ENCODE measurements around the gene BMP4.
"Not testable (repeated sequence)": the region's sequence is repeated elsewhere in the genome, so short reads cannot be mapped to it uniquely, and the experiment has no call there.

Gene BMP4

DNA sequence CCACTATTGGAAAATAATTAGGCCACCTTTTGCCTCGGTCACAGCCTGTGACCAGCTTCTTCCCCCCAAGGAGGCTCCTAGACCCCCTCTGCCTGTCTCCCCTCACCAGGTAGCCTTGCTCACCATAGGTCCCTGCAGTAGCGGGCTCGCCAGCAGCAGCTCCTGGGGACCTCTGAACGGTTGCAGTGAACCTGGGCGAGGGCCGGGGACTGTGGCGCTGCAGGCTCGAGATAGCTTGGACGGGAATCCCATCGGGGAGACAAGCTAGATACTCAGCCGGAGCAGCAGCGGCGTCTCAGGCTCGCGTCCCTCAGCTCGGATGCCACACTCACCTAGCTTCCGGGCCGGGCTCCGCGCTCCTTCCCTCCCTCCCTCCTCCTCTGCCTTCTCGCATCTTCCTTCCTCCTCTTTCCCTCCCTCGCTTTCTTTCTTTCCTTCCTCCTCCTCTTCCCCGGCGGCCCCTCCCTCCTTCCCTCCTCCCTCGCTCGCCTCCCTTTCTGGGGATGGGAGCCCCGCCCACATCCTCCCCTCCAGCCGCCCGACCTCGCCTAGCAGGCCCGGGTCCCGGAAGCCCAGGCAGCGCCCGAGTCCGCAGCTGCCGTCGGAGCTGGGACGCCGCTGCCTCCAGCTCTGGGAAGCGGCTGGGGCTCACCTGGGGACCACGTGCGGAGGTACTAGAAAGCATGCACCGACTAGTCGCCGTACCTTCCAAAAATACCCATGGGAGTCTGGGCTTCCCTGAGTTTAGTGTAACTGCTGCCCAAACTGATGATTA is at the start of gene BMP4:
Gene BMP4 (minus strand): TSS at position 399 of the 775 bp plus-strand sequence. CDS start 4,603 bp downstream, outside the sequence.
- DNase-seq = peak; percentile 67

DNA sequence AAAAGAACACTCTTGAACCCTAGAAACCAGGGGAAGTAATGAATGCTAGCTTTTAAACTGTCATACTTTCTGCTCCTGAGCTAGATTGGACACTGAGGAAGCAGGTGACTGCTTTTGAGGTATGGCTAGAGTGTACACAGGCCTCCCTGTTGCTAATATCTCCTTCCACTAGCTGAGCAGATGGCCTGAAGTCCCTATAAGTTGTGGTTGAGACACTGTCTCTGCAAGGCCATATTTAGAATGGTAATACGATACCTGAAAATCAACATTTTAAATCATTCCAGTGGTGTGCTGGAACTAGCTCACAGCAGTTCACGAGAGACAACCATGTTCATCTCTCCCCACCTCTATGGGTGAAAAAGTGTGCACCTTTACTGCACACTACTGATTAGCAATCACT is 46.4 kb upstream of the BMP4 start:
- no peak for DNase-seq

- DNase-seq = no peak
Observed at GRCh38 chr14:54002653-54003052, 46.0 kb upstream of the BMP4 start.

GRCh38 chr14:54001189-54001878 is 44.7 kb upstream of the BMP4 start:
- DNase-seq = no peak

GRCh38 chr14:54000341-54000811 is 43.8 kb upstream of the BMP4 start:
- DNase-seq = no peak

- no peak for DNase-seq
Observed at GRCh38 chr14:53999061-53999488, 42.5 kb upstream of the BMP4 start.

DNA sequence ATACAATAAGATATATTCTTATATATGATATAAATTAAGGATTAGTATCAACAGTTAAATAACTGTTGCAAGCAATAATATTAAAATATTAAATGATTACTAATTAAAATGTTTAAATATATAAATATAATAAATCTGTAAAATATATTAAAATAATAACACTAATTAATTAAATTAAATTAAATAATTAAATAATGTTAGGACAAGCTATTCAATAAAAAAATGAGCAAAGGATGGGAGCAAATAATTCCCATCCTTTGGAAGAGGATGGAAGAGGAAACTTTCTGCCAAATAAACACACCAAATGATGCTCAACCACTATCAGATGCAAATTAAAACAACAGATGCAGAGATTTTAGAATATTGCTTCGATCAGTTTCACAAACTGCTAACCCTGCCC is 39.4 kb upstream of the BMP4 start:
- DNase-seq = no peak

- no peak for DNase-seq
Observed at GRCh38 chr14:53993920-53994607, 37.4 kb upstream of the BMP4 start.

- DNase-seq = no peak
Observed at GRCh38 chr14:53990978-53991377, 34.4 kb upstream of the BMP4 start.

DNA sequence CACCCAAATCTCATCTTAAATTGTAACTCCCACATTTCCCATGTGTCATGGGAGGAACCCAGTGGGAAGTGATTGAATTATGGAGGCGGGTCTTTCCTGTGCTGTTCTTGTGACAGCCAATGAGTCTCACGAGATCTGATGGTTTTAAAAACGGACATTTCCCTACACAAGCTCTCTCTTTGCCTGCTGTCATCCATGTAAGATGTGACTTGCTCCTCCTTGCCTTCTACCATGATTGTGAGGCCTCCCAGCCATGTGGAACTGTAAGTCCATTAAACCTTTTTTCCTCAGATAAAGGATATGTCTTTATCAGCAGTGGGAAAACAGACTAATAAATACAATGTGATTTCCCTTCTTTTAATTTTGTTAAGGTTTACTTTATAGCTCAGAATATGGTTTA is 30.1 kb upstream of the BMP4 start:
- DNase-seq = not testable (repeated sequence)

GRCh38 chr14:53984958-53985357 is 28.3 kb upstream of the BMP4 start:
- DNase-seq = not testable (repeated sequence)

GRCh38 chr14:53983112-53983511 is 26.5 kb upstream of the BMP4 start:
- DNase-seq = no peak

- DNase-seq = no peak
Observed at GRCh38 chr14:53982546-53982945, 25.9 kb upstream of the BMP4 start.

DNA sequence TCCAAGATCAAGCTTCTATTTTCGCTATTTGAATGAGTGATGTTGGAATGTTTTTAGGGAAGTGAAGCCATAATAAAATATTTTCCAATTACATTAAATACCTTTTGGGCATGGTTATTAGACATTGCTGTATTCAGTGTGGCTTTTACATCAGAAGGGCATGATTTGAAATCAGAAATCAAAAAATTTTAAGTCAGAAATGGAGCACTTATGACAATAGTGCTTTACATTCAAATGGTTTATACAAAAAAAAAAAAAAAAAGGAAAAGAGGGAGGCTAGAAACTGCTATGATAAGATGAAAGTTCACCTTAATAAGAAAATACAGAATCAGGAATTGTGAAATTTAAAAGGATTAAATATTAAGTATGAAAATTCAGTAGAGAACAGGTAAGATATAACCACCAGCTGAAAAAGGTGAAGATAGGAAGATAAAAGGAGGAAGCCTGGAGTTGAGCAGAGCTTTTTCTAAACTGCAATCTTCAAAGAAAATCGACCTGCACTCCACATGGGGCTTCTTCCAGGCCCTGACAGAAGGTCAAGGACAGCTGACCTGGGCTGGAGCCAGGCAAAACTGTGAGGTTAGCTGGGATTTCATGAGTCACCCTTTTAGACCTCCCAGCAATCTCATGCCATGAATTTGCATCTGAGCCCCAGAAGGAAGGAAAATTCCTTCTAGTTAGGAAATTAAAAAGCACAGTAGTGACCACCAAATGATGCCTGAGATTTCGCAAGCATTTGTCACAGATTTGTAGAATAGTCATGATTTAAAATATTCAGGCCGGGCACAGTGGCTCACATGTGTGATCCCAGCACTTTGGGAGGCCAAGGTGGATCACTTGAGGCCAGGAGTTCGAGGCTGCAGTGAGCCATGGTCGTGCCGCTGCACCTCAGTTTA is 23.4 kb upstream of the BMP4 start:
- no peak for DNase-seq

GRCh38 chr14:53979113-53979681 is 22.6 kb upstream of the BMP4 start:
- no peak for DNase-seq

- DNase-seq = no peak
Observed at GRCh38 chr14:53978194-53978593, 21.6 kb upstream of the BMP4 start.

DNA sequence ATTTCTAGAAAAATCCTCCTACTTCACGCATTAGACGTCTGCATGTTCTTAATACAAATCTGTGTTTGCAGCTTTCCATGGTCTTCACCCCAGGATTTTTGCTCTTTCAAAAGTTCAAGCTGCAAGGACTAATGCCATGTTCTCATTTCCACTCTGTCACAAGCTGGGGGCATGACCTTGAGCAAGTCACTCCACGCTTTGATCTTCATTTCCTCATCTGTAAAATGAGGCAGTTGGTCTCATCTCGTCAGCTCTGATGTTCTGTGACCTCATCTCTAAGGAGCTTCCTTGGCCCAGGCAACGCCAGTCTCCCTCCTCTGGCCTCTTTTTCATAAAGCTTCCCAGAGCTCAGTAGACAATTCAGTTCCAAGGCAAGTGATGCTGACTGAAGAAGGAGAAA is 18.8 kb upstream of the BMP4 start:
- DNase-seq = no peak

- no peak for DNase-seq
Observed at GRCh38 chr14:53971521-53971920, 14.9 kb upstream of the BMP4 start.

DNA sequence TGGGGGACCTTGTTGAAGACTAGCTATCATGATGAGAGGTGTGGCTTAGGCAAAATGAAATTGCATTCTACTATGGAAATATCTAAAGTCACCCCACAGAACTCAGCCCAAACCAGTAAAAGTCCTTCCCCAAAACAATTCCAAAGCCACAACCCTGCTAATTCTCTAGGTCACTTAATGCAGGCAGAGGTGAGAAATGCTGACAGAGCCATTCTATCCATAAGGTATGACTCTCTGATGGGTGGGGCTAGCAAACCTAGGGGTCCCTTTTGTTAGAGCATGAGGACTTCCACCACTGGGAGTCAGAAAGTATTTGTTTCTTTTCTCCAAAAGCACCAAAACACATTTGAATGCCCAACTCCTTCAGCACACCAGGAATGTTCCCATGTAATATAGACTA is 12.7 kb upstream of the BMP4 start:
- DNase-seq = no peak

DNA sequence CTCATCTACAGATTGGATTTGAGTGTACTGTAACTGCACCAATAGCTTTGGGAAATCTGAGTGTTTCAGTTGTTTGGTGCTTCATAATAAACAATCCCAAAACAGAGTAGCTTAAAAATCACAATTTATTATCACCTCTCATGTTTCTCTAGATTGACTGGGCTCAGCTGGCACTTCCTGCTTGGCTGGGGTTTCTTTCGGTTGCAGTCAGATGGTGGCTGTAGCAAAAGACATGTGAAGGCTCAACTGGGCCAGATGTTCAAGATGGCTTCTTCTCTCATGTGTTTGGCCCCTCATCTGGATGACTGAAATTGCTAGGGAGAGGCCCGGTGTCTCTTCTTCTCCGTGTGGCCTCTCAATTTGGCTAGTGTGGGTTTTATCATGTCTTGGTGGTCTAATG is 12.1 kb upstream of the BMP4 start:
- DNase-seq = no peak

- no peak for DNase-seq
Observed at GRCh38 chr14:53967606-53968005, 11.0 kb upstream of the BMP4 start.

- no peak for DNase-seq
Observed at GRCh38 chr14:53964249-53964648, 7.6 kb upstream of the BMP4 start.

Data from activated effector memory CD4-positive, alpha-beta T cell treated with anti-CD3 and anti-CD28 coated beads, Interleukin-2, amount 50 U/mL, for 16 hours (primary cell).